Bronchial epithelial cell (primary cell): Measurements from ENCODE around the gene CTU2. TPM values are rescaled to one million over a fixed set of nuclear protein-coding genes. Genes with fewer than 3 reads are reported as not detected.

ENCODE experiments used
- DNase-seq: peaks from one replicate; pipeline ENCODE4 v3.0.0-alpha.2; 2010; ENCODE audit warnings: low read depth
- FAIRE-seq: peaks from 2 replicates; lab custom pipeline; 2011; peaks lifted over from hg19 to GRCh38; lab: Jason Lieb, UNC
- H3K27me3 ChIP-seq: 2 replicates; pipeline ENCODE4 v1.5.1; 2011; ENCODE audit warnings: low read length; ENCODE audit not compliant: control insufficient read depth, insufficient read depth
- H3K36me3 ChIP-seq: 2 replicates; pipeline ENCODE4 v1.5.1; 2011; ENCODE audit warnings: low read length; ENCODE audit not compliant: control insufficient read depth, insufficient read depth
- H3K4me3 ChIP-seq: 2 replicates; pipeline ENCODE4 v1.5.1; 2011; ENCODE audit warnings: mild to moderate bottlenecking, low read depth, low read length, control low read depth
- CTCF ChIP-seq: IDR thresholded peaks from 2 replicates; pipeline ENCODE4 v1.5.1; 2011; ENCODE audit warnings: mild to moderate bottlenecking, moderate library complexity, low read length, control low read depth, inconsistent platforms; ENCODE audit not compliant: insufficient read depth, severe bottlenecking
- total RNA-seq: library from RNA; depleted of rRNA; stranded (reverse); fragments of >200 nt; gene quantifications from 2 replicates; pipeline ENCODE4 v1.2.1, GENCODE V29; 2014

The CTU2 gene
- total RNA-seq, 1 donor from 2014 or later: 31.1 TPM

GRCh38 chr16:88716601-88717001 is 10.3 kb downstream of the CTU2 start:
- H3K36me3 ChIP-seq: peaks cover 44% of the 10 kb centered on the region
- no peaks in the 10 kb centered on the region for H3K27me3 ChIP-seq
- no peak overlapping the region for H3K4me3 ChIP-seq
- no peak for TF ChIP-seq CTCF
- DNase-seq (no peak), FAIRE-seq (no peak)

GRCh38 chr16:88718178-88718577 is 11.9 kb downstream of the CTU2 start:
- DNase-seq: no peak
- H3K4me3 ChIP-seq: no peak overlapping the region
- no peak for TF ChIP-seq CTCF
- H3K36me3 ChIP-seq: peaks cover 53% of the 10 kb centered on the region
- H3K27me3 ChIP-seq: no peaks in the 10 kb centered on the region
- FAIRE-seq: no peak

- Histone ChIP-seq H3K4me3 (no peak overlapping the region), H3K36me3 (peaks cover 57% of the 10 kb centered on the region), H3K27me3 (no peaks in the 10 kb centered on the region)
- no peak for FAIRE-seq
- no peak for DNase-seq
- TF ChIP-seq CTCF: no peak
Observed at GRCh38 chr16:88719267-88719932, 13.1 kb downstream of the CTU2 start.

- no peak for FAIRE-seq
- peaks cover 58% of the 10 kb centered on the region for H3K36me3 ChIP-seq
- no peak for TF ChIP-seq CTCF
Observed at GRCh38 chr16:88719933-88720296, 13.6 kb downstream of the CTU2 start.

GRCh38 chr16:88720396-88720970 is 14.2 kb downstream of the CTU2 start:
- H3K4me3 ChIP-seq: no peak overlapping the region
- peaks cover 63% of the 10 kb centered on the region for H3K36me3 ChIP-seq
- no peak for TF ChIP-seq CTCF
- FAIRE-seq (no peak), DNase-seq (no peak)
- H3K27me3 ChIP-seq: no peaks in the 10 kb centered on the region

More at GRCh38 chr16:88719933-88720296, 13.6 kb downstream of the CTU2 start:
- no peak overlapping the region for H3K4me3 ChIP-seq
- no peak for DNase-seq
- no peaks in the 10 kb centered on the region for H3K27me3 ChIP-seq
